ENCODE results near the gene ZNF362. TPM values are rescaled to one million over a fixed set of nuclear protein-coding genes. Genes with fewer than 3 reads are reported as not detected.

ZNF362 gene
- total RNA-seq, 2 donors from 2014 or later, result 16.9 to 23.9 TPM

DNA sequence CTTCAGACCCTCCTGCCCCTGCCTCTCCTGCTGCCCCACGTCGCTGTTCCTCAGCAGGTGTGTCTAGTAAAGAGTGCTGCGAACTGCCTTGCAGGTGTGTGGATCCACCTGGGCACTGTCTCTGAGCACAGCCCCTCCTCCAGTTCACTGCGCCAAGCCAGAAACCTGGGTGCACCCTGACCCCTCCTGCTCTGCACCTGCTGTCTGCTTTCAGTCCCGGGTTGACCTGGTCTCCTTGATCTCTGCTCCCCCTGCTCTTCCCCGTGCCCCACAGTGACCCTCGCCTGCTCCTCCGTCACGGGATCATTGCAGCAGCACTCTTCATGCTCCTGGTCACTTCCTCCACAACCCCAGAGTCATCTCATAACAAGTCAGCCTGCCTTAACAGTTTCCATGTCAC, 58.1 kb downstream of the ZNF362 start:
- no peak overlapping the region for H3K27ac Mint-ChIP-seq
- H3K9me3 Mint-ChIP-seq, result no peaks in the 10 kb centered on the region
- no peak for ATAC-seq (replicated peaks in 1 of 2)
- H3K27me3 Mint-ChIP-seq (ENCODE audit: low read depth), result no peaks in the 10 kb centered on the region
- no peaks in the 10 kb centered on the region for H3K36me3 Mint-ChIP-seq (ENCODE audit: insufficient read depth in 2 of 2)
- peaks cover 6% of the 10 kb centered on the region for H3K4me1 Mint-ChIP-seq (ENCODE audit: low read depth)
- DNase-seq, result no peak
- H3K4me3 Mint-ChIP-seq, result no peak overlapping the region

DNA sequence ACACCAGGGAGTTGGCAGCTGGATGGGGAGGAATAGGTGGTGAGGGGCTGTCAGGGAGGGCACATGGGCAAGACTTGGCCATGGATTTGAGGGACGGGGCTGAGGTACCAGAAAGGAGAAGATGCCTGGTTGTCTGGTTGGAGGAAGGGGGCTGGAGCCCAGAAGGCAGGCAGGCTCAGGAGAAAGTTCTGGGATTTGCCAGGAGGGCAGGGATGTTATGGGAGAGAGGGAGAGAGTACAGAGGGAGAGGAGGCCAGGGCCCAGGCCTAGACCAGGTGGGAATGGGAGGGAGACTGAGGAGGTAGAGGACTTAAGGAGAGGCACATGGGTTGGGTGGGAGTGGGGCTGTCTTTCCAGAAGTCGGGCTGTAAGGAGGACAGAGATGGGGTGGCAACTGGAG, 60.3 kb downstream of the ZNF362 start:
- Mint-ChIP-seq H3K36me3 (ENCODE audit: insufficient read depth in 2 of 2) (no peaks in the 10 kb centered on the region), H3K4me3 (no peak overlapping the region), H3K9me3 (no peaks in the 10 kb centered on the region), H3K27me3 (ENCODE audit: low read depth) (no peaks in the 10 kb centered on the region), H3K27ac (no peak overlapping the region), H3K4me1 (ENCODE audit: low read depth) (peaks cover 6% of the 10 kb centered on the region)
- ATAC-seq (replicated peaks in 1 of 2) (no peak), DNase-seq (no peak)

DNA sequence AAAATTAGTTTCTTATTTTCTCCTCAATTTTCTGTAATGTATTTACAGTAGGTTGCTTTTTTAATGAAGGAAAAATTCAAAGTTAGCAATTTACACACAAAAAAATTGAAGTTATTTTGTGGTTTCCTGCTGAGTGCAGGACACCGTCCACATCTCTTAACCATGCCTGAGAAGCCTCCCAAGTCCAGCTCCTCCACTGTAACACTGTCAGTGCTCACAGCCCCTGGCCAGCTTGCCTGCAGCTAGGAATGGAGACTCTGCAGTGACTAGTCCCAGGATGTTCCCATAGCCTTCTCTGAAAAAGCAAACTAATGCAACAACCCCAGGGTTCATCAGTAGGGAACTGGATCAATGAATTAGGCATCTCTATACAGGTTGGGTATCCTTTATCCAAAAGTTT, 61.1 kb downstream of the ZNF362 start:
- peaks cover 6% of the 10 kb centered on the region for H3K4me1 Mint-ChIP-seq (ENCODE audit: low read depth)
- no peak overlapping the region for H3K27ac Mint-ChIP-seq
- no peak for ATAC-seq (replicated peaks in 1 of 2)
- no peak overlapping the region for H3K4me3 Mint-ChIP-seq
- no peaks in the 10 kb centered on the region for H3K36me3 Mint-ChIP-seq (ENCODE audit: insufficient read depth in 2 of 2)
- no peak for DNase-seq
- no peaks in the 10 kb centered on the region for H3K9me3 Mint-ChIP-seq
- no peaks in the 10 kb centered on the region for H3K27me3 Mint-ChIP-seq (ENCODE audit: low read depth)

GRCh38 chr1:33317946-33318345, 61.7 kb downstream of the ZNF362 start:
- Mint-ChIP-seq H3K4me3 (no peak overlapping the region), H3K9me3 (no peaks in the 10 kb centered on the region), H3K4me1 (ENCODE audit: low read depth) (peaks cover 6% of the 10 kb centered on the region), H3K36me3 (ENCODE audit: insufficient read depth in 2 of 2) (no peaks in the 10 kb centered on the region), H3K27me3 (ENCODE audit: low read depth) (no peaks in the 10 kb centered on the region), H3K27ac (no peak overlapping the region)
- no peak for ATAC-seq (replicated peaks in 1 of 2)
- no peak for DNase-seq

GRCh38 chr1:33319186-33319948, 63.1 kb downstream of the ZNF362 start:
- Mint-ChIP-seq H3K9me3 (no peaks in the 10 kb centered on the region), H3K4me1 (ENCODE audit: low read depth) (peaks cover 6% of the 10 kb centered on the region), H3K4me3 (no peak overlapping the region), H3K27ac (no peak overlapping the region), H3K27me3 (ENCODE audit: low read depth) (no peaks in the 10 kb centered on the region), H3K36me3 (ENCODE audit: insufficient read depth in 2 of 2) (peaks cover 0 to 2% of the 10 kb centered on the region in 2 donors)
- DNase-seq (no peak), ATAC-seq (replicated peaks in 1 of 2) (no peak)

DNA sequence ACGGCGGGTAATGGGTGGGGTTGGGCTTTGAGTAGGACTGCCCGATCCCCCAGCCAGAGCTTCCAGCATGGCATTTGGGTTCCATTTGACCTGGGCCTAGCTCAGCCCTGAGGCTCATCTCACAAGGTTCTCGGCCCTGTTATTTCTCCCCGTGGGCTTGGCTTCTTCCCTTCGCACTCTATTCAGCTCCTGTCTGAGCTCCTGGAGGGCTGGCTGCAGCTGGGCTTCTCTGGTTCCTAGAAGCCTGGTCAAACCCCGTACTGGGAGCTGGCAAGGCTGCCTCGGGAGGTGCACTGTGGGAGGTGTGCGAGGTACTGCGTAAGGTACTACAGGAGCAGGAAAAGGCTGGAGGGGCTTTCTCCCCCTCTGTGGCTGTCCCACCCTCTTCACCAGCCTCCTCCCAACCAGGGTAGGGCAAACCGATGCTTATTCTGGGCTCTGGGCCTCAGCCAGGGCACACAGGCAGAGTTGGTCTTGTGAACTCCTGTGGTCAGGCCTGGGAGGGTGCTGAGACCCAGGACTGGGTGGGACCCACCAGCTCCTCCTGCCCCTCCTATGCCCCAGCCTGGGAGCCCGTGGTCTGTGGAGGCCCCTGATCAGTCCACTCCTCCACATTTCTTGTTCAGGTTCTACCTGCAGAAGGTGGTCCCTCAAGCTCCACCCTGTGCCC, 63.8 kb downstream of the ZNF362 start:
- Mint-ChIP-seq H3K4me1 (ENCODE audit: low read depth) (peaks cover 6% of the 10 kb centered on the region), H3K4me3 (no peak overlapping the region), H3K36me3 (ENCODE audit: insufficient read depth in 2 of 2) (peaks cover 0 to 2% of the 10 kb centered on the region in 2 donors), H3K27ac (no peak overlapping the region), H3K9me3 (no peaks in the 10 kb centered on the region), H3K27me3 (ENCODE audit: low read depth) (no peaks in the 10 kb centered on the region)
- ATAC-seq (replicated peaks in 1 of 2), result peak; percentile 5 to 23
- no peak for DNase-seq

- Mint-ChIP-seq H3K27ac (no peak within 1 kb of the TSS), H3K36me3 (ENCODE audit: insufficient read depth in 2 of 2) (peaks cover under 1 to 2% of the 10 kb centered on the region in 2 donors), H3K9me3 (no peaks in the 10 kb centered on the region), H3K4me1 (ENCODE audit: low read depth) (peaks cover 3% of the 10 kb centered on the region), H3K27me3 (ENCODE audit: low read depth) (no peaks in the 10 kb centered on the region), H3K4me3 (no peak within 1 kb of the TSS)
- DNase-seq (no peak), ATAC-seq (replicated peaks in 1 of 2) (no peak)
These were observed 64.4 kb downstream of the ZNF362 start, which contains the start of gene A3GALT2 for GRCh38 chr1:33320619-33321165. TSS of gene A3GALT2 (minus strand) at chr1:33321098. CDS start at chr1:33321098, 0 bp downstream.

DNA sequence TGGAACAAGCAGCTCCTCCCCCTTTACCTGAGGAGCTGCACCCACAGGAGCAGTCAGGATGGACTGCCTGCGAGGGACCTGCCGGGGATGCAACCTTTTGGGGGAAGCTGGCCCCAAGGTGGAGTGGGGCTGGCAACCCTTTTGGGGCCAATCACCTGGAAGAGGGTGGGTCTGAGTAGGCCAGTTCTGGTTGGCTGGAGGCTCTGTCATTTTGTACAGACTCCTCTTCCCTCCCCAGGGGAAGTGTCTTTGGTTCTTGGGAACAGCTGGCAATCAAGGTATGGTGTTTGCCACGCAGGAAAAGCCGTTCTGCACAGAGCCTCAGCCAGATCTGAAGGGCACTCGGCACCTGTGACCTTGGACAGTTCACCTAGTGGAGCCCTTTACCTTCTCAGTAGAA, 64.9 kb downstream of the ZNF362 start:
- Mint-ChIP-seq H3K27ac (no peak overlapping the region), H3K4me1 (ENCODE audit: low read depth) (no peaks in the 10 kb centered on the region), H3K27me3 (ENCODE audit: low read depth) (no peaks in the 10 kb centered on the region), H3K4me3 (no peak overlapping the region), H3K9me3 (no peaks in the 10 kb centered on the region), H3K36me3 (ENCODE audit: insufficient read depth in 2 of 2) (peaks cover 3 to 4% of the 10 kb centered on the region in 2 donors)
- DNase-seq (no peak), ATAC-seq (replicated peaks in 1 of 2) (no peak)

DNA sequence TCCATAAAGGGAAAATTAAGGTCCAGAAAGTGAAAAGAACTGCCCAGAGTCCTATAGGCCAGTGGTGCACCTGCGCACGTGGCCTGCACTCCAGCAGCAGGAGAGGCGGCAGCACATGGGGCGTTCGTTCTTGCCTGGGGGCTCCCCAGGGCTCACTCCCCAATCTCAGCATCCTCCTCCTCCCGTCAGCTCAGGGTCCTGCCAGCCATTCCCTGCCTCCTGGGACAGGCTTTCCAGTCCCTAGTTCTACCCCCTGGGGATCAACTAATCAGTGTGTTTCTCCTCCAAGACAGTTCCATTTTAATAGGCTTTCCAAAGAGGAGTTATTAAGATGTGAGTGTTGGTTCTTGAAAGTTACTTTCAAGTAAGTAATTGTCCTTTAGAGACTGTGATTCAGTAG, 65.8 kb downstream of the ZNF362 start:
- ATAC-seq (replicated peaks in 1 of 2) (no peak), DNase-seq (no peak)
- no peaks in the 10 kb centered on the region for H3K9me3 Mint-ChIP-seq
- H3K27me3 Mint-ChIP-seq (ENCODE audit: low read depth), result no peaks in the 10 kb centered on the region
- no peak overlapping the region for H3K27ac Mint-ChIP-seq
- no peaks in the 10 kb centered on the region for H3K4me1 Mint-ChIP-seq (ENCODE audit: low read depth)
- H3K36me3 Mint-ChIP-seq (ENCODE audit: insufficient read depth in 2 of 2), result peaks cover 3 to 4% of the 10 kb centered on the region in 2 donors
- H3K4me3 Mint-ChIP-seq, result no peak overlapping the region

DNA sequence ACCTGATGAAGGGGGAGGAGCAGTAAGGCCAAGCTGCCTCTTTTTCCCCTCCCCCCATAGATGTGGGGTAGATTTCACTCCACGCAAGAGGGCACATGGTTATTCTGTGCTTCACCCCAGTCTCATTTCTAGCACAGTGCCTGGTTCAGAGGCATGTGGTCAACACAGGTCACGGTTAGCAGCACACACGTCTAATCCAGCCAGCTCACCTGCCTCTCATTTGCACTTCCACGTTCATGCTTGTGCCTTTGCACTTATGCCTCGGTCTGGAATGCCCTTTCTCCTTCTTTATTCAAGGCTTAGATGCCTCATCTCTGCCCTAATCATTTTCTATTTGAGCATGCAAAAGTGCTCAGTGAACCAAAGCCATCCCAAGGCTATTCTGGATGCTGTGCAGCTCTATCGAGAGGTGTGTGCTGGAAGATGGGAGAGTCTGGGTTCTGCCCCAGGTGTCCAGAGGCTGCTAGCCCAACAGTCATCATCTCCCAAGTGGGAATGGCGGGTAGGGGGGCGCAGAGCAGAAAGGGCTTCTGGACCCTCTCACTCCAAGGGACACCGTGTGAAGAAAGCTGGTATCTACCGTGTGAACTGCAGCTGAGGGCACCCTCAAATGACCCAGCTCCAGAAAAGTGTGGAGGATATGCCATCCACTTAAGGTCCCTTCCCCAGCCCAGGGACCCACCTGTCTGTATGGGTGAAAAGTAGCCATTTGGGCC, 66.7 kb downstream of the ZNF362 start:
- no peak overlapping the region for H3K27ac Mint-ChIP-seq
- ATAC-seq (replicated peaks in 1 of 2), result no peak

DNA sequence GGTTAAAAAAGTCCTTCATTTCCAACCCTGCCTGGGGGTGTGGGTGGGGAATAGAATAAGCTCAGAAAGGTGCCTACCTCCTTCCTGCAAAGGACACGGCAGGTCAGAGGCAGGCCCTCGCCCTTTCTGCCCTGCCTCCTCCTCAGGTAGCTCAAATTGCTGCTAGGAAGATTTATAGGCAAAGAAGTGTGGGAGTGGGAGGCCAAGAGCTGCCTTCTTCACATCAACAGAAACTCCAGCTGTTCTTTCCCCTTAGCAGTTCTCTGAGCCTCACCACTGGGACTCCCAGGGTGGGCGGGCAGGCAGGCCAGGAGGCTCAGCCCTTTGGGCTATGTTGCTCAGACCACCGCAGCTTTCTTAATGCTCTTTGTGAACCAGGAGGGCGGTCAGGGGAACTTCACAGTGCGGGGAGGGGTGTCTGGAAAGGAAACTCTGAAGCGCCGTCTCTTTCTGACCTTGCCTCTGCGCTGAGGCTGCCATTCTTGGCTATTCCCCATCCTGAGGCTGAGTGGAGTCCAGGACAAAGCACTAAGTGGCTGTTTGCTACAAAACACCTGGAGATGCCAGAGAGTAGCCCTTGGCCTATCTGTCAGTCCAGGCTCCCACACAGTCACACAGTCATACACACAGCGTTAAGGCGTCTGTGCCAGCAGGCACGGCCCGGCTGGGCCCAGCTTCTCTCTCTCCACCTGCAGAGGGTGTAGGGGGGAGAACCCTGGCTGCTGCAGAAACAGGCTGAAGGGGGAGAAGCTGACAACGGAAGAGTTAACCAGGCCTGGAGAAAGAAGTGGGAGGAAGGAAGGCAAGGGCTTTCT, 67.6 kb downstream of the ZNF362 start:
- ATAC-seq (replicated peaks in 1 of 2) (no peak), DNase-seq (no peak)
- Mint-ChIP-seq H3K27me3 (ENCODE audit: low read depth) (no peaks in the 10 kb centered on the region), H3K4me1 (ENCODE audit: low read depth) (no peaks in the 10 kb centered on the region), H3K9me3 (no peaks in the 10 kb centered on the region), H3K36me3 (ENCODE audit: insufficient read depth in 2 of 2) (peaks cover 5 to 6% of the 10 kb centered on the region in 2 donors), H3K27ac (no peak overlapping the region), H3K4me3 (no peak overlapping the region)

More for the DNA sequence above, 66.7 kb downstream of the ZNF362 start:
- DNase-seq, result no peak
- H3K36me3 Mint-ChIP-seq (ENCODE audit: insufficient read depth in 2 of 2), result peaks cover 4% of the 10 kb centered on the region in 2 donors
- no peaks in the 10 kb centered on the region for H3K27me3 Mint-ChIP-seq (ENCODE audit: low read depth)
- no peaks in the 10 kb centered on the region for H3K9me3 Mint-ChIP-seq
- no peaks in the 10 kb centered on the region for H3K4me1 Mint-ChIP-seq (ENCODE audit: low read depth)
- no peak overlapping the region for H3K4me3 Mint-ChIP-seq

GRCh38 chr1:33324677-33325575, 68.6 kb downstream of the ZNF362 start:
- no peak overlapping the region for H3K27ac Mint-ChIP-seq
- no peak for ATAC-seq (replicated peaks in 1 of 2)

More at GRCh38 chr1:33324677-33325575, 68.6 kb downstream of the ZNF362 start:
- DNase-seq, result no peak
- Mint-ChIP-seq H3K9me3 (no peaks in the 10 kb centered on the region), H3K27me3 (ENCODE audit: low read depth) (no peaks in the 10 kb centered on the region), H3K36me3 (ENCODE audit: insufficient read depth in 2 of 2) (peaks cover 8 to 11% of the 10 kb centered on the region in 2 donors), H3K4me3 (no peak overlapping the region), H3K4me1 (ENCODE audit: low read depth) (no peaks in the 10 kb centered on the region)
